ENCODE data around the gene HHLA2.

The HHLA2 gene

DNA sequence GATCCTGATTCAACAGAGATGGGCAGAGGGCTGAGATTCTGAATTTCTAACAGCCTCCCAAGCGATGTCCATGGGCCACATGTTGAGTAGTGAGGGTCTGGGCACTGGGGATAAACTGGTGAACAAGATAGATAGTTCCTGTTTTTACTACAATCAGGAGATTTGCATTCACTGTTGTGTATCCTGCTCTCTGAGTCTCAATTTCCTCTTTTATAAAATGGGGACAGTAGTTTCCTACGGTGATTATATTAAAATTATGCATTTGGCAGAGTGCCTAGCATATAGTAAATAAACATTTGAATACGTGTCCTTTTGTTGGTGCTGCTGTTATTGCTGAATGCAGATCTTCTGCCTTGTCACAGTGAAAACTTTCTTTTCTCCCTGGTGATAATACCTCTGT is 111.5 kb downstream of the HHLA2 start:
- no peak overlapping the region for H3K4me3 ChIP-seq (replicated peaks; ENCODE audit: low read depth, low read length)
- no peak for TF ChIP-seq CTCF (IDR thresholded peaks at IDR 0.05; ENCODE audit: low read depth, low read length, missing control alignments)
- no peak for DNase-seq (ENCODE audit: extremely low read depth, low read depth)

DNA sequence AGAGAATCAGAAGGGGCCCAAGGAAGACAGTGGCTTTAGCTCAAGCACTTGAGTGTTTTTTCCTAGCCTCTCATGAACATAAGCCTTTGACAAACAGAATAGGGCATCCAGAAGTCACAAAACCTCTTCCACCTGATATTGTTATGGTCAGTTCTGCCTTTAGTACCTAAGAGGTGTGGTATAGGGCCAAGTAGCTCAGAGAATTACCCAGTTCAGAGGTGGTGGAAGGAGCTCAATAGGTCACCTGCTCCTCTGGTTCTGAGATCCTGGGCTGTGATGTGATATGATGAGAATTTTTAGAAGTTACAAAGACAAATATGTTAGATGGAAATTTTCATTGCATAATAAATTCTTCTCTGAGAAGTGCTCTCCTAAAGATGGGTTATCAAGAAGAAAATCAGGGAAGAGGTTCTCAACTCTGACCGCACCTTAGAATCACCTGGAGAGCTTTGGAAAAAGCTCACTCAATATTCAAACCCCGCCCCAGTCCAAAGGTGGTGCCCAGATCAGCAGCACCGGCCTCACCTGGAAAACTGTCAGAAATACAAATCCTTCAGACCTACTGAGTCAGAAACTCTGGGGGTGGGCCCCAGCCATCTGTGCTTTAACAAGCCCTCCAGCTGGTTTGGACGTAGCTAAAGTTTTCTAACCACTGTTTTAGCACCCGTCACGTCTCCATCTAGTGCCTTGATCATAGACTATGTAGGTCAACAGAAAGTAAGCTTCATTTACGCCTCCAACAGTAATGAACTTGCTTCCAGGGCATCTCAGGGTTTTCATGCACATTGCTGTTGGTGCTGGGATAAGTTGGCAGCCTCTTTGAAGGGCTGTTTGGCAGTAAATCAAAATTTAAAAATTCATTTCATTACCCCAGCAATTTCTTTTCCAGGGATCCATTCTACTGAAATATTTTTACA is 112.8 kb downstream of the HHLA2 start:
- H3K4me3 ChIP-seq (replicated peaks; ENCODE audit: low read depth, low read length) = no peak overlapping the region
- TF ChIP-seq CTCF (IDR thresholded peaks at IDR 0.05; ENCODE audit: low read depth, low read length, missing control alignments) = no peak
- no peak for DNase-seq (ENCODE audit: extremely low read depth, low read depth)

GRCh38 chr3:108409800-108410178 is 113.4 kb downstream of the HHLA2 start:
- DNase-seq (ENCODE audit: extremely low read depth, low read depth) = no peak
- no peak overlapping the region for H3K4me3 ChIP-seq (replicated peaks; ENCODE audit: low read depth, low read length)
- no peak for TF ChIP-seq CTCF (IDR thresholded peaks at IDR 0.05; ENCODE audit: low read depth, low read length, missing control alignments)

GRCh38 chr3:108410531-108410984 is 114.2 kb downstream of the HHLA2 start:
- no peak overlapping the region for H3K4me3 ChIP-seq (replicated peaks; ENCODE audit: low read depth, low read length)
- TF ChIP-seq CTCF (IDR thresholded peaks at IDR 0.05; ENCODE audit: low read depth, low read length, missing control alignments) = no peak
- DNase-seq (ENCODE audit: extremely low read depth, low read depth) = no peak

- no peak overlapping the region for H3K4me3 ChIP-seq (replicated peaks; ENCODE audit: low read depth, low read length)
- DNase-seq (ENCODE audit: extremely low read depth, low read depth) = no peak
- no peak for TF ChIP-seq CTCF (IDR thresholded peaks at IDR 0.05; ENCODE audit: low read depth, low read length, missing control alignments)
Measured at GRCh38 chr3:108412121-108412750, 115.9 kb downstream of the HHLA2 start.

DNA sequence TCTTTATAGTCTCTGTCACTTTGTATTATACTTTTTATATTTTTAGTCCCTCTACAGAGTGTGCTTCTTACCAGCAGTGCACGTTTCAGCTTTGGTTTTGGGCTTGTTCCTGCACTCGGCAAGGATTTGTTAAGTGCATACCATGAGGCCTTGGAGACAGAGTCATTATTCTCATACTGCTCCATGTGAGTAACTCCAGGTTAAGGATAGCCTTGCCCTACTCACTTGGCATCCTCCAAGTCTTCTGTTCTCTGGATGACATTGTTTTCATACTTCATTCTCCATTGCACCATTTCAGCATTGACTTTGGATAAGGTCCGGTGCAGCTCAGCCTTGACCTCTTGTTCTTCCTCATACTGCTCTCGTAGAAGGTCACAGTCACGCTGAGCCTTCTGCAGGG is 117.7 kb downstream of the HHLA2 start:
- no peak for DNase-seq (ENCODE audit: extremely low read depth, low read depth)
- no peak overlapping the region for H3K4me3 ChIP-seq (replicated peaks; ENCODE audit: low read depth, low read length)
- no peak for TF ChIP-seq CTCF (IDR thresholded peaks at IDR 0.05; ENCODE audit: low read depth, low read length, missing control alignments)
